HL-60 (cell line): Measurements from ENCODE around the gene CTNNA1.
"Not testable (repeated sequence)": the region's sequence is repeated elsewhere in the genome, so short reads cannot be mapped to it uniquely, and the experiment has no call there.

Source experiments
- CTCF ChIP-seq: IDR thresholded peaks from one replicate; pipeline ENCODE4 v1.5.1; 2011; ENCODE audit warnings: low read length, control low read depth, inconsistent platforms; ENCODE audit not compliant: insufficient read depth
- GABPA ChIP-seq: IDR thresholded peaks from 2 replicates; pipeline ENCODE4 v1.6.1; 2012; ENCODE audit warnings: low read depth
- POLR2AphosphoS5 ChIP-seq: IDR thresholded peaks from 2 replicates; pipeline ENCODE4 v1.6.1; 2012; ENCODE audit warnings: low read depth

GRCh38 chr5:138715931-138716432 is 37.2 kb upstream of the CTNNA1 start:
- not testable (repeated sequence) for TF ChIP-seq CTCF, POLR2AphosphoS5, GABPA
